HG03432 (cell line): ENCODE data around the gene TNS4.

Source experiments
- ATAC-seq: cut with Tn5 transposase; IDR thresholded peaks from one replicate; pipeline ENCODE4 v1.9.1; 2021; ENCODE audit warnings: mild to moderate bottlenecking, moderate library complexity; ENCODE audit not compliant: unreplicated experiment

The TNS4 gene

DNA sequence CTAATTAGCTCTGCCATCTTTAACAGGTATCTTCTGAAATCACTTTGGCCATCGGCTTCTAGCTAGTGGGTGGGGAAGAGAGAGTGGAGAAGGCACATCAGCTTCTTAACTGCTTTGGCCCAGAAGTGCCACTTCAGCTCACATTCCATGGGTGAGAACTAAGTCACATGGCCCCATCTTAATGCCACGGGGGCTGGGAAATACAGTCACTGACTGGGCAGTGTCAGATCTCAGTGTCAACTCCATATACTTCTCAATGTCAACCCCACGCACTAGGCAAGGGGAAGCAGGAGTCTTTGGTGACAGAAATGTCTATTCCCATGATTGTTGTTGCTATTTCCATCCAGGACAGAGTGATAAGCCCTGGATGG lies 34.5 kb upstream of the TNS4 start:
- ATAC-seq = no peak

DNA sequence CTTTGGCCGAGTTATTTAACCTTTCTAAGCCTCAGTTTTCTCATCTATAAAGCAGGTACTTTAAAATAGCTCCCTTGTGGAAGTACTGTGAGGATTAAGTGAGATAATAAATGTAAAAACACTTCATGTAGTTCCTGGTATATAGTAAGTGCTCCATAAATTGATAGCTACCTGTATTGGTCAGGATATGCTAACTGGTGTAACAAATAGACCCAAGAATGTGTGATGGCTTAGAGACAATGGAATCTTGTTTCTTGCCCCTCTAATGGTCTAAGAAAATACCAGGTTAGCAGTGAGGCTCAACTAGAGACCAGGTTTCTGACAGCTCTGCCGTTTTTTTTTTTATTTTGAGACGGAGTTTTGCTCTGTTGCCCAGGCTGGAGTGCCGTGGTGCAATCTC lies 34.0 kb upstream of the TNS4 start:
- no peak for ATAC-seq

DNA sequence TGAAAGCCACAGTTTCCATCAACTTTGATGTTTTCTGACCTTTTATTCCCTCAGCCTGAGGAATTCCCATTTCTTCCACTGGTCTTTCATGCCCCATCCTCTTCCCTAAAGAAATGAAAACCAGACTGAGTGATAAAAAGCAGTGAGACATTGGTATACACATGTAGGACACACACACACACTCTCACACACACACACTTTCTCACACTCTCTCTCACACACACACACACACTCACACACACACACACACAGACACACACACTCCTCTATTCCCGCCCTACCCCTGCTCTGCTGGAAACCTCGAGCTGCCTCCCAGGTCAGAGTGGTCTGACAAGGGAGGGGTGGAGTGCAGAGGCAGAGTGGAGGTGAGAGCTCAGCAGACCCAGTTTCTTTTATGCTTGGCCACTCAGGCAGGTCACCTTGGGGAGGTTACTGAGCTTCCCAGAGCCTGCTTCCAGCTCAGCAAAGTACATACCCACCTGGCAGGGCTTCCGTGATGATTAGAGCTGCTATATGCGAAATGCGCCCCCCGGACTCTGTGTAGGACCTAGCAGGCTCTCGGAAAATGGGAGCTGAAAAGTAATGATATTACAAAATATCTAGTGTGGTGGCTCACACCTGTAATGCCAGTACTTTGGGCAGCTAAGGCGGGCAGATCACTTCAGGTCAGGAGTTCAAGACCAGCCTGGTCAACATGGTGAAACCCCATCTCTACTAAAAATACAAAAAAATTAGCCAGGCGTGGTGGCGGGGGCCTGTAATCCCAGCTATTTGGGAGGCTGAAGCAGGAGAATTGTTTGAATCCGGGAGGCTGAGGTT lies 33.2 kb upstream of the TNS4 start:
- ATAC-seq = no peak

DNA sequence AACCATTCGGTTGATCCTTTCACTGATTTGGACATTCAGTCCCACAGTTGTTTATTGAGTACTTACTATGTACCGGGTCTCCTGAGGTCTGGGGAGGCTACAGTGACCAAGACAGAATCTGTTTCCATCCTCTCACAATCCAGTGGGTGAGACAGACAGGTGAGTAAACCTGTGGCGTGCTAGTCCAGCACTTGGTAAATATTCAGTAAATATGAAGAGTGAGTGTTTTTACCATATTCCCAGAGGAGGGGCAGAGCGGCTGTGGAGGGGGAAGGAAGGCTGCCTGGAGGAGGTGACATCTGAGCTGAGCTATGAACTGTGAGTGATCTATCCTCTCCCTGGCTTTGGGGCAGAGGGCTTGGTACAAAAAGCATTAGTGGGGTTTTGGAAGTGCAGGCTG lies 32.5 kb upstream of the TNS4 start:
- ATAC-seq = no peak

DNA sequence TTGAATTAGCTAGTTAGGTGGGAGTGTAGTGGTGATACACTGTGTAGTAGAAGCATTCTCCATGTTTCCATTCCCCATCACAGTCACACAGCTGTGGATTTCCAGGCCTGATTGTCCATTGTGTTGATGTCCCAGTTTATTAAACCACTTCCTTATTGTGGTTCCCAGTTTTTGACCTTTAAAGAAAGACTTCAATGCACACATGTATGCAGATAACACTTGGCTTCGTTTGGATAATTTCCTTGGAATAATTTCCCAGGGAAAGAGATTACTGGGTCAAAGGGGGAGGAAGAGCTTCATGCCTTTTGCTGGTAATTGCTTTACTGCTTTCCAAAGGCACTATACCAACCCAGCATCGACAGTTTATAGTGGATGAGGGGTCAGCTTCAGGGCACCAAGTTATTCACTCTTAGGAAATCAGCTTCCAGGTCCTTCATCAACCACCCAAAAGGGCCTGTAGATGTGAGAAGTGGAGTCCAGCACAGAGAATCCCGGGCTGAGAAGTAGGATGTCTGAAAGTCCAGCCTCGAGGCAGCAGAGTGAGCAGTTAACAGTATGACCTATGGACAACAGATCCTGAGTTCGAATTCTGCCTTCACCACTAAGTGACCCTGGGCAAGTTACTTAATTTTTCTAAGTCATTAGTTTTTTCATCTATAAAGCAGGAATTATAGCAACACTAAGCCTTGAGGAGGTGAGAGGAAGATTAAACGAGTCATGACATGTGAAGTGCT lies 31.3 kb upstream of the TNS4 start:
- ATAC-seq = no peak

DNA sequence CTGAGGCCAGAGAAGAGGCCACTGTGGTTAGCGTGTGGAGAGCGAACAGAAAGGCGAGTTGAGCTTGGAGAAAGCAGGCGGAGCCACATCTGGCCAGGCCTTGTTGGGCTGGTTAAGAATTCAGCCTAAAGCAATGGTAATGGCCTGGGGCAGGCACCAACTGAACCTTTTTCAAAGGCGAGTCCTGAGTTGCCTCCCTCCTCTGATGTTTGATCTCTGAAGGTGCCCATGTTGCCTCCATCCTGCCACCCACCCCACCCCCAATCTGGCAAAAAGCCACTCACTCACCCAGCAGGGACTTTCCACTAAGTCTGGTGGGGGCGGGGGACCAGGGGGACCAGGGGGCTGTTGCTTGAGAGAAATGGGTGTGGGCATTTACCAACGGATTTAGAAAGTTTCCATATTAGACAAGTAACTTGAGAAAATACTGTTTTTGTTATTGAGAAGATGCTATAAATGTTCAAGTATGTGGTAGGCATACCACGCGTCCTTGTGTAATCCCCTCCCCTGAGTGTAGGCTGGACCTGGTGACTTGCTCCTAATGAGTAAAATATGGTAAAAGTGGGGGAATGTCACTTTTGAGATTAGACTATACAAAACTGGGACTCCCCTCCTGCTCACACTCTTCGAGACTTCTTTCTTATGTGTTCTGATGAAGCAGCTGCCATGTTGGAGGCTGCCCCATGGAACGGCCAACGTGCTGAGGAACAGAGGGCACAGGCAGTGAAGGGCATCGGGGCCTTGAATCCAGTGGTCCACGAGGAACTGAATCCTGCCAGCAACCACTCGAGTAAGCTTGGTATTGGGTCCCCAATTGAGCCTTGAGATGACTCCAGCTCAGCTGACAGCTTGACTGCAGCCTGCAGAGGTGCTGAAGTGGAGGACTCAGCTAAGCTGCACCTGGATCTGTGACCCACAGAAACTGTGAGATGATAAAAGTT lies 29.9 kb upstream of the TNS4 start:
- no peak for ATAC-seq

DNA sequence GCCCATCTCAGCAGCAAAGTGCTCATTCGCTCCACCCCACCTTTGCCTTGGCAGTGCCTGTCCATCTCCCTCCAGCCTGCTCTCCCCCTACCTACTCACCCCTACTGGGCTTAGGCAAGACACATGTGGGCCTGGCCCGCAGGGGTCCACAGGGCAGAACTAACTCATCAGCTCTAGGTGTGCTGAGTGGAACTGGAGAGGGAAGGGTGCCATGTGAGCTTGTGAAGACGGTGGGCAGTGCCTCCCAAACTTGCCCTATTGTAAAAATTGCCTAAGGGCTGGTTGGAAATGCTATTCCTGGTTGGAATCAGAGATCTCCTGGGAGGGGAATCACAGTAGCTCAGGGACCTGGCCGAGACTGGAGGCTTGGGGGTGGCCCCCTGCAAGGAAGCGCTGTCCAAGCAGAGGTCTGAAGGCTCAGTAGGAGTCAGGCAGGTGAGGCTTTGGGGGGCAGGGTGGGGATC lies 29.1 kb upstream of the TNS4 start:
- ATAC-seq = no peak

DNA sequence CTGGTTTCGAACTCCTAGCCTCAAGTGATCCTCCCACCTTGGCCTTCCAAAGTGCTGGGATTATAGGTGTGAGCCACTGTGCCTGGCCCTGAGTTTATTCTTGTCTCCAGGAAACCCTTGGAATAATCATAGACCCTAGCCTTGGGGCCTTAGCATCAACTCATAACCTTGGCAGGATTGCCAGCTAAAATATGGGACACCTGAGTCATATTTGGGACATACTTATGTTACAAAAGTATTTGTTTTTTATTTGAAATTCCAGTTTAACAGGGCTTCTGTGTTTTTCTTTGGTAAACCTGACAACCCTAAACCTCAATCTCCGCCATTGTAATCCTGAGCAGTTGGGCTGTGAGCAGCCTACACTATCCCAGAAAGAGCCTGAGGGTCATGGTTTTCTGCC lies 28.6 kb upstream of the TNS4 start:
- no peak for ATAC-seq

DNA sequence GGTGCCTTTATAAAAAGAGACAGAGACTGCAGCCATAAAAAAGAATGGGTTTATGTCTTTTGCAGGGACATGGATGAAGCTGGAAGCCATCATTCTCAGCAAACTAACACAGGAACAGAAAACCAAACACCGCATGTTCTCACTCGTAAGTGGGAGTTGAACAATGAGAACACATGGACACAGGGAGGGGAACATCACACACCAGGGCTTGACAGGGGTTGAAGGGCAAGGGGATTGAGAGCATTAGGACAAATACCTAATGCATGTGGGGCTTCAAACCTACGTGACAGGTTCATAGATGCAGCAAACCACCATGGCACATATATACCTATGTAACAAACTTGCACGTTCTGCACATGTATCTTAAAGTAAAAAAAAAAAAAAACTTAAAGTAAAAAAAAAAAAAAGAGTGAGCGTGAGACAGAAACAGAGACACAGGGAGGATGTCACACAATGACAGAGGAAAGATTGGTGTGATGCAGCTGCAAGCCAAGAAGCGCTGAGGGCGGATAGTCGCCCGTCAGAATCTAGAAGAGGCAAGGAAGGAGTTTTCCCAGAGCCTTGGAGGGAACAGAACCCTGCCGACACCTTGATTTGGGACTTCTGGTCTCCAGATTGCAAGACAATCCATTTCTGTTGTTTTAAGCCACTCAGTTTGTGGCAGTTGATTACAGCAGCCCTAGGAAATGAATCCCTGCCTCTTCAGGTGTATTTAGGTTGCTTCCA lies 27.4 kb upstream of the TNS4 start:
- no peak for ATAC-seq

DNA sequence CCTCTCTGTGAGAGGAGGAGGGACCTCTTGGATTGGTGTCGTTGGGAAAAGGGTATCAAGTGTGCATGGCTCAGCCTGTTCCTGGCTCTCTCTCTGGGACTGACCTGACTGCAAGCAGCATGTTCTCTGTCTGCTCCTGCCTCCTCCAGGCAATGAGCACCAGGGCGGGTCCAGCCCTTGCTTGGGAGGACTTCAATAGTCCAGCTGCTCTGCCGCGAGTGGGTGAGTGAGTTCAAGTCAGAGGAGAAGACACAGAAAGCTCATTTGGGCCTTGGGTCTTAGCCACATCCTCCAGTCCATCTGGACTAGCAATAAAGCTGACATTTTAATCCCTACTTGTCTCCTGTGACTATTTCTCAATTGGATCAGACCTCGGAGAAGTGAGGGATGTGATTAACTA lies 25.2 kb upstream of the TNS4 start:
- ATAC-seq = no peak

DNA sequence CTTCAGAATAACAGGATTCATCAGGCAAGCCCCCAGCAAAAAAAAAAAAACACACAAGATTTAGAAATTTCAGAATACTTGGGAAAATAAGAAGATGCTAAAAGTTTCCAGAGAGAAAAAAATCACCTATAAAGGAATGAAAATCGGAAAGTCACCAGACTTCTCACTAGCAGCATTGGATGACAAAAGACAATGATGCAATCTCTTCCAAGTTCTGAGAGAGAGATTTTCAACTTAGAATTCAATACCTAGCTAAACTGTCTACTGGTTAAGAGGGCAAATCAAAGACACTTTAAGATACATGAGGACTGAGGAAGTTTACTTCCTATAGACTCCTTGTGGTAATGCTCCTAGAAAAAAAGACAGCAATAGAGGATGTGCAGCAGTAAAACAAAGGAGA lies 23.9 kb upstream of the TNS4 start:
- no peak for ATAC-seq

DNA sequence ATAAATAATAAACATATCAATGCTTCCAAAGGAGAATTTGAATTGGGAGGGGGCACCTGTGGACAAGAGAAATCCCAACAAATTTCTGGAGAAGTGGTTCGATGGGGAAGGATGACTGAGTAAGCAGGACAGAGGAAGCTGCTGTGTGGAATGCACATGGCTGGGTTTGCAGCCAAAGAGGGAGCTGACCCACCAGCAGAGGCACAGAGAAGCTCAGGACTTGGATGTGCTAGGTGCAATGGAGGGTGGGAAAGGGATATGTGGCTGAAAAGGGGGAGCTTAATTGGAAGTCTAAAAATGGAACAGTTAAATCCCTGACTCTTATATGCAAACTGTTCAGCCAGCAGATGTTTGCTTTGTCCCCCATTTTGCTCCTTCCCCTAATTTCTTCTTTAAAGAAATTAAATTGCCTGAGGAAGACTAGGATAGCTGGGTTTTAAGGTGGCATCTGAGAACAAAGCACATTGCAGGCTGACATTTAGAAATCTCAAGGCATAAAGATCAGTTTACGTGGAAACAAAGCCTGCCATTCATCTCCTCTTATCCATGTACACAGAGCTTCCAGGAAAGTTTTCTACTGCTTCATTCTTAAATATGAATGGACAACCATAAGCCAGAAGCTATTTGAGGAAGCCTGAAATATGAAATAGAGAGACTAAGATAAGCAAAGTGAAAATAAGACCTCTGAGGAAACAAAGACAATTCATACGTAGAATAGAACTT lies 23.0 kb upstream of the TNS4 start:
- no peak for ATAC-seq

DNA sequence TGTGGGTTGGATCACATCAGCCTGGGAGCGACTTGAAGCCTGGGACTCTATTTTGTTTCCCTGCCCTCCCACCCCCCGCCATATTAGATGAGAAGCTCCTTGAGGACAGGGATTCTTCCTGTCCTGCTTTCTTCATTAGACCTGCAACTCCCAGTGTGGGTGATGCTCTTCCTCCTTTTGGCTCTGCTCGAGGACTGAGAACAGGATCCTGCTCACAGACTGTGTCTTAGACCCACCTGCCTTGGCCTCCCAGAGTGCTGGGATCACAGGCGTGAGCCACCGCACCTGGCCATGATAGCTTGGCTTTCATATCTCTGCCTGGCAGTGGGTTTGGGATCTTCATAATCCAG lies 21.5 kb upstream of the TNS4 start:
- ATAC-seq = no peak

DNA sequence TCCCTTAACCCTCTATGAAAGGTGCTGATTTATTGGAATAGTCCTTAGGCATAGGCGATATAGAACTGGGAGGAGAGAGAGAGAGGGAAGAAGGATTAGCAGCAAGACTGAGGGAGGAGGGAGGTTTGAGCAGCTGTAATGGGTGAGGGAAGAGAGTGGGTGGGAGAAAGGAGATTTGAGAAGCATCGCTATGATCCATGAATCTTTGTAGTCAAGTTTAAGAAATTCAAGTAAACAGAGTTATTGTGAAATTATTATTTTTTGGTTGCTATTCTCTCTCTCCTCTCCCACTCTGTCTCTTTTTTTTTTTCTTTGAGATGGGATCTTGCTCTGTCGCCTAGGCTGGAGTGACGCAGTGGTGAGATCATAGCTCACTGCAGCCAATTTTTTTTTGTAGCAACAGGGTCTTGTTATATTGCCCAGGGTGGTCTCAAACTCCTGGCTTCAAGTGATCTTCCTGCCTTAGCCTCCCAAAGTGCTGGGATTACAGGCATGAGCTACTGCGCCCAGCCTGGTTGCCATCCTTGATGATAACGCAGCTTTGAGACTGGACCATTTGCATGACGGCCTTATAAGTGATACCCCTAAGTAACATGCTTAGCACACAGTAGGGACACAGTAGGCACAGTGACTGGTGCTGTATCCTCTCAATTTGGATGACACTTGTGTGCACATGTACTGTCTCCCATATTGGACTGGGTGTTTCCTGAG lies 21.0 kb upstream of the TNS4 start:
- no peak for ATAC-seq

DNA sequence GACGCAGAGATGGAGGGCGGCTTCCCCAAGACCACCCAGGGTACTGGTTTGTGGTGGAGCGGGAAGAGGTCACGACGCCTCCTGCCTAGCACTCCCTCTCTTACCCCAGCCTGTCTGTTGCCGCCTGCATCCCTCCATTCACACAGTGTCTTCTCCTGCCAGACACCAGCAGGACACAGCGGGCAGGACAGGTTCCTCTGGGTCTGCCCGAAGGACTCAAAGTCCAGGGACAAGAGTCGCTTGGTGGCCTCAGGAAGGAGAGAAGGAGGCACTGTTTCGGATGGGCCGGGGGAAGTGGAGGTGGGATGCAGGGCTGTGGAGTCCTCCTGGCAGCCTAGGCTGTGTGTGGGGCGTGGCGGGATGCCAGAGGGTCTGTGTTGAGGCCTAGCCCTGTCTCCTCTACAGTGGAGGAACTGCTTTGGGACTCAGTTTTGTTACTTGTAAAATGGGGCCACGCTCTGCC lies 19.6 kb upstream of the TNS4 start:
- ATAC-seq = no peak

DNA sequence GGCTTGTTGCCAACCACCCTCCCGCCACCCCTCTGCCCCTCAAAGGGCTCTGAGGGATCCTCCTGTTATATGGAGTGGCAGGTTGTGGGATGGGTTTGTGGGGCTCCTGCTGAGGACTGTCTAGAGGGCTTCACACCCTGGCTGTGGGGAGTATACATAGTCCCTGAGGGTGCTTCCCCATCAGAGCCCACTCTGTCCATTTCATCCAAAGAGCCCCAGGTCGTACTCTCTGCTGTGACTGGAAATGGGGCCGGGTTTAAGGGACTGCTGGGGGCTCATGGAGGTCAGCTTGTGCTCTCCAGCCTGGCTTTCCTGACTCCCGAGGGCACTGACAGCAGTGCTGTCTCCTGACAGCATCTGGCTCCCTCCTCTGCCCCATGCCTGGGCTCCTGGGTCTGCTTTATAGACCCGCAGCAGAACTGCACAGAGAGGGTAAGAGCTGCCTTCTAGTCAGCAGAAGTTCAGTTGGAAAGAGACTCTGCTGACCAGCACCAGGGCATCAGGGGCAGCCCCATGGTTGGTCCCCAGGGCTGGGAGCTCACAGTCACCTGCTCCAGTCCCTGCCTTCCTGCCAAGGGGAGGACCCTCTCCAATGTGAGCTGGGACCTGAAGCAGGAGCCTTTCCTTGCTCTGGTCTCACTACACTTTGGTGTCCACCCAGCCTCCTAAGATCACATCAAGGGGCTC lies 17.8 kb upstream of the TNS4 start:
- ATAC-seq = no peak

DNA sequence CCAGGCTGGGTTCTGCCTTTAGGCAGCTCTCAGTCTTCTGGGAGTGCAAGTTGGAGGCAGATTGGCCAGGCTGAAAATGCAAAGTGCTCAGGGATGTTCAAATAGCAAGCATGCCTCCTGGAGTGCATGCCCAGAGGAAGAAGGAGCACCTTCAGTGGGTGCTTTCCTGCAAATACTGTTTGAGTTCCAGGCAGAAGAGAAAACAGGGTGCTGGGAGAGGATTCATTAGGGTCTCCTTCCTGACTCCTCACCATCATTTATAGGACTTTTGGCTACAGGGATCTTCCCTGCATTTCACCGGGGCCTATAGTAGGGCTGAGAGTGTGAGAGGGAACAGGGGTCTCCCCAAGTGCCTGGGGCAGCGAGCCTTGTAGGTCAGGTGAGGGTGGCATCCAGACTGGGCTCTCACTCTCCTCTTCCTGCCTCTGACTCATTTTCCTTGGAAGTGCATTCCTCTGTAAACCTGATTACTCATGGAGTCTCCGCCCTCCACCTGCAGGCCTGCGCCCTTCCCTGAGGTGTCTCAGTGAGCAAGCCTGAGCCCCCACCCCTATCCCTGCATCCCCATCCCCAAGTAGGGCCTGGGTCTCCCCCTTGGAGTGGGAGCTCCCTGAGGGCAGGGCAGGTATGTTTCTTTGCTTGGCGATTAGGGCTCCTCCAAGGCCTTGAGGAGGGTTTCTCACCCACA lies 17.1 kb upstream of the TNS4 start:
- no peak for ATAC-seq

DNA sequence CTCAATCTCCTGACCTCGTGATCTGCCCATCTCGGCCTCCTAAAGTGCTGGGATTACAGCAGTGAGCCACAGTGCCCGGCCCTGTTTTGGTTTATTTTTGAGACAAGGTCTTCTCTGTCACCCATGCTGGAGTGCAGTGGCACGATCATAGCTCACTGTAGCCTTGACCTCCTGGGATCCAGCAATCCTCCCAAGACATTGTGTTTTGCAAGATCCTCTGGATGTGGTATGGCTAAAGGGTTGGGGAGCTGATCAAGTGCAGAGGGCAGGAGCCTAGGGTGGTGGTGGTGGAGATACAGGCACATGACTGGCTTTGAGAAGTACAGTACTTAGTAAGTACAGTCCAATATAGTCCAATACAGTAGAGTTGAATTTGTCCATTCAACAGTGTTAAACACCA lies 16.6 kb upstream of the TNS4 start:
- ATAC-seq = no peak
